Activated CD4-positive, alpha-beta T cell treated with anti-CD3 and anti-CD28 coated beads for 24 hours (primary cell): Measurements from ENCODE around the gene IL23R.
"Not testable (repeated sequence)": the region's sequence is repeated elsewhere in the genome, so short reads cannot be mapped to it uniquely, and the experiment has no call there.

ENCODE experiments used
- DNase-seq, 2 donors: peaks; one replicate each; pipeline ENCODE4 v3.0.0-alpha.2; 2020; ENCODE audit warnings: low read depth in 2 of 2

IL23R gene

DNA sequence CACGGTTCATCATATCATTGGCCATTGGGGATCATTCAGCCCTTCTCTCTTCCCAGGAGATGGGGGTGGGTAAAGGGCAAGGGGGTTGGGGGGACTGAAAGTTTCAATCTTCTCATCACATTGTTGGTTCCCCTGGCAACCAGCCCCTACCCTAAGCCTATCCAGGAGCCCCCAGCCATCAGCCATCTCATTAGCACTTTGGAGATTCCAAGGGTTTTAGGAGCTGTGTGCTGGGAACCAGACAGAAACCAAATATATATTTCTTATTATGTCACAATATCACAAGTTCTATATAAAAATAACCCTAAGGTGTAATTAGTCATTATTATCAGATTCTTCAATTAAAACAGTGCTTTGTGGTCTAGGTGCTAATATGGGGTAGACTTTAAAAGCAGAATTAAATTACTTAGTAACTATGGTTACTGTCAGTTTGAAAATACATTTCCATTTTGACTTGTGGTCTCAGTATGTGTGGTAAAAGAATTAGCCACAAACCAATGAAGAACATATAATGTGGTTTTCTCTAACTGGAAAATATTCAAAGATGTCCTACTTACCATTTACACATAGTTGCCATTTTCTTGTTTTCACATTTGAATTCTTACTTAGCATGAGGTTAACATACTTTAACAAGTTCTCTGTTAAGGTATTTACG is 28.1 kb downstream of the IL23R start:
- no peak for DNase-seq

DNA sequence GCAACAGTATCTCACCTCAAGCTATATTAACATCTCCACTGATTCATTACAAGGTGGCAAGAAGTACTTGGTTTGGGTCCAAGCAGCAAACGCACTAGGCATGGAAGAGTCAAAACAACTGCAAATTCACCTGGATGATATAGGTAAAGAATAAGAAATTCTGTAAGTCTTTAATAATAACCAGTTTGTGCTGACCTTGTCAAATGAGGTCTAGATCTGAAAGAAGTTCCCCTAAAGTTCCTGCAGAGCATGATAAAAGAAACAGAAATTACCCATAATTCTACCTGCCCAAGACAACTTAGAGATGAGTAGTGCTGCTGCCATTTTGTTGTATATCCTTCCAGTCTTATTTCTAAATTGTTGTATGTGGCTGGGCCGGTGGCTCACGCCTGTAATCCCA is 34.5 kb downstream of the IL23R start:
- DNase-seq: no peak

GRCh38 chr1:67201891-67202290 is 35.6 kb downstream of the IL23R start:
- DNase-seq: no peak

- no peak for DNase-seq
These were observed 38.2 kb downstream of the IL23R start for GRCh38 chr1:67204298-67204980.

DNA sequence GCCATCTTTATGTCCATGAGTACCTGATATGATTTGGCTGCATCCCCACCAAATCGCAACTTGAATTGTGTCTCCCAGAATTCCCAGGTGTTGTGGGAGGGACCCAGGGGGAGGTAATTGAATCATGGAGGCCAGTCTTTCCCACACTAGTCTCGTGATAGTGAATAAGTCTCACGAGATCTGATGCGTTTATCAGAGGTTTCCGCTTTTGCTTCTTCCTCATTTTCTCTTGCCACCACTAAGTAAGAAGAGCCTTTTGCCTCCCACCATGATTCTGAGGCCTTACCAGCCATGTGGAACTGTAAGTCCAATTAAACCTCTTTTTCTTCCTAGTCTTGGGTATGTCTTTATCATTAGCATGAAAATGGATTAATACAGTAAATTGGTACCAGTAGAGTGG is 41.1 kb downstream of the IL23R start:
- DNase-seq: not testable (repeated sequence)

GRCh38 chr1:67208217-67208616 is 42.0 kb downstream of the IL23R start:
- DNase-seq: no peak

DNA sequence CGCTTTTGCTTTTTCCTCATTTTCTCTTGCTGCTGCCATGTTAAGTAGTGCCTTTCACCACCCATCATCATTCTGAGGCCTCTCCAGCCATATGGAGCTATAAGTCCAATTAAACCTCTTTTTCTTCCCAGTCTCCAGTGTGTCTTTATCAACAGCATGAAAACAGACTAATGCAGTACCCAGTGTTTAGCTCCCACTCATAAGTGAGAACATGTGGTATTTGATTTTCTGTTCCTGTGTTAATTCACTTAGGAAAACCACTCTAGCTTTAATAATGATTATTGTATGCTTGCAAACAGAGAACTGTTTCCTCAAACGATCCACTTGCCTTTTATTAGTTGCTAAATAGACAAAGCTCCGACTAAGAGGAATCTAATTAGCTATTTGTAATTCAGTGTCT is 43.3 kb downstream of the IL23R start:
- DNase-seq: no peak

DNA sequence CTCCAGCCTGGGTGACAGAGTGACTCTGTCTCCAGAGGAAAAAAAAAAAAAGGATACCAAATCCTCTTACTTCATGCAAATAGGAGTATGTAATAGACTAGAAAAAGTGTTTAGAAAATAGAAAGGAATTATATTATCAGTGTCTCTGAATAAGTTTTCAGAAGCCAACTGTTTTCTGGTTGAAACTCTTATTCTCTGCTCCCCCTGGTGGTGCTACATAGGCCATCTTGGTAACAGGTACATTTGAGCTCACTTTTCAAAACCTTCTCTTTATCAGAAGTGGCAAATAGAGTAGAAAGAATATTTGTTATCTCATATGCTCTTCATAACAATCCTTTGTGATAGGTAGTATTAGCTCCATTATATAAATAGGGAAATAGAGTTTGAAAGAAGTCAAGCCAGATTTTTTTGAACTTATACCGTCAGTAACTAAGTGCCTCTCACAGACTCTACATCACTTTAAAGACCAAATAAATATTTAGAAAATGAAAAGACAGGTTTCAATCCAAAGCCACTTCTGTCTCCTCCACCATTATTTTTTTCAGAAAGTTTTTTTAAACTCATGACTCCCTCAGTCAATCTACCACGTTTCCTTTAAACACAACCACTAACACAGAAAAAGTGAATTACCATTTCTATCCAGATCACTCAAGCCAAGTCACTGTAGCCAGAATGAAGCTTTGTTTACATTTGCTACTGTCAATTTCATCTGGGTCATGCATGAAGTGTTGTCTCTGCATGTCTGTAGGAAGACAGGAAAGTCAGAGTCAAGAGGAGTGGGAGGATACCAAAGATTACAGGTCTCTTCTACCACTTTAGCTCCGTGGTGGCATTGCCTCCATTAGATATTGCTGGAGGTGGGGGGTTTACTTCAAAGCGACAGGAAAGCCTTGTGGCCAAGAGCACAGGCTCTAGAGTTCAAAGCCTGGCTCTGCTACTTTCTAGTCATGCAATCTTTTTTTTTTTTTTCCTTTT is 45.6 kb downstream of the IL23R start:
- DNase-seq: peak in 1 of 2 donors; percentile 43

DNA sequence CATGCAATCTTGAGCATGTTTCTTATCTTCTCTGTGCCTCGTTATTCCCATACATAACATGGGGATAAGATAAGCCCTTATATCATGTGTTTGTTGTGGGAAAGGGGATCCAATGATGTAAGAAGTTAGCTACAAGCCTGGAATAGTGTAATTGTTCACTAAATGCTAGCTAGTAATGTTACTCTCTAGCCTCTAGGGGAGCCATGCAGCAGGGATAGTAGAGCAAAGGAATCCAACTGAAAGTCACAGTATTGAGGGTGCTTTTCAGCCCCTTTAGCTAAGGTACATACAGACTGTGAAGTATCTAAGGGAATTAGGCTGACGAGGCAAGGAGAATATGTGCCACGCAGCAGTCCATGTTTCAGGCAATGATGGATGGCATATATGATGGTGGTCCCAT is 46.9 kb downstream of the IL23R start:
- DNase-seq: no peak

GRCh38 chr1:67213948-67214347 is 47.7 kb downstream of the IL23R start:
- no peak for DNase-seq

DNA sequence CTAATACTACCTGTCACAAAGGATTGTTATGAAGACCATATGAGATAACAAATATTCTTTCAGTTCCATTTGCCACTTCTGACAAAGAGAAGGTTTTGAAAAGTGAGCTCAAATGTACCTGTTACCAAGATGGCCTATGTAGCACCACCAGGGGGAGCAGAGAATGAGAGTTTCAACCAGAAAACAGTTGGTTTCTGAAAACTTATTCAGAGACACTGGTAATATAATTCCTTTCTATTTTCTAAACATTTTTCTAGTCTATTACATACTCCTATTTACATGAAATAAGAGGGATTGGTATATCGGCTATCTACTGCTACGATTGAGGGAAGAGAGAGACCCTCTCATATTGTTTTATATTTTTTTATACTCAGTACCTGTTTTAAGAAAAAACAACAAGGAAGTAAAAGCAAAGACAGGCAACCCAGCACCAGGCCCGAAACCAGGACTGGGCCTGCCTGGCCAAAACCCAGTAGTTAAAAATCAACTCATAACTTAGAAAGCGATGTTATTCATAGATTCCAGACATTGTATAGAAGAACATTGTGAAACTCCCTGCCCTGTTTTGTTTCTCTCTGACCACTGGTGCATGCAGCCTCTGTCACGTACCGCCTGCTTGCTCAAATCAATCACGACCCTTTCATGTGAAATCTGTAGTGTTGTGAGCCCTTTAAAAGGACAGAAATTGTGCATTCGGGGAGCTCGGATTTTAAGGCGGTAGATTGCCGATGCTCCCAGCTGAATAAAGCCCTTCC is 48.3 kb downstream of the IL23R start:
- DNase-seq: peak in 1 of 2 donors; percentile 53

DNA sequence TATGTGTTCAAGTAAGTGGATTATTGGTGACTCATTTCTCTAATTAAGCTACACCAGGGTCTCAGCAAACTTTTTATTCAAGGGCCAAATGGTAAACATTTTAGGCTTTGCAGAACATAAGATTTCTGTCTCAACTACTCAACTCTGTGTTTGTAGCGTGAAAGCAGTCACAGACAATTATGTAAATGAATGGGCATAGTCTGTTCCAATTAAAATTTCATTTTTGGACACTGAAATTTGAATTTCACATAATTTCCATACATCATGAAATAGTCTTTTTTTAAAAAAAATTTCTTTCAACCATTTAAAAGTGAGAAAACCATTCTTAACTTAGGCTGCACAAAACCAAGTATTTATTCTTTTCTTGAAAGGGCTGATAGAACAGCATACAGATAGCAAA is 50.1 kb downstream of the IL23R start:
- no peak for DNase-seq

DNA sequence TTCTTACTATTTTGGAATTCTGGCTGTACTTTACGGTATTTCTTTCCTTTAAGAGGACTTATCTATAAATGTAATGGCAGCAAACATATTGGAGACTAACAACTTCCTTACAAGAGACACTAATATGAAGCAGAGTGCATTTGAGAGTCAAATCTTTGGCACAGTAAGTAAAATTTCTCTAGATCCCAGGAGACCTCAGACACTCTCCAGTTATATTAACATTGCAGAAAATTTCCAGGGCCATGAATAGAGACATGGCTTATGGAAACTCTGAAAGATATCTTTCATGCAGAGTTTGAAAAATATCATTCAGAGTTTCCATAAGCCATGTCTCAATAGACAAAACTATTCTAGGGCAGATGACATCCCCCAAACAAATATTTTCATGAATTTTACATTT is 51.2 kb downstream of the IL23R start:
- no peak for DNase-seq

DNA sequence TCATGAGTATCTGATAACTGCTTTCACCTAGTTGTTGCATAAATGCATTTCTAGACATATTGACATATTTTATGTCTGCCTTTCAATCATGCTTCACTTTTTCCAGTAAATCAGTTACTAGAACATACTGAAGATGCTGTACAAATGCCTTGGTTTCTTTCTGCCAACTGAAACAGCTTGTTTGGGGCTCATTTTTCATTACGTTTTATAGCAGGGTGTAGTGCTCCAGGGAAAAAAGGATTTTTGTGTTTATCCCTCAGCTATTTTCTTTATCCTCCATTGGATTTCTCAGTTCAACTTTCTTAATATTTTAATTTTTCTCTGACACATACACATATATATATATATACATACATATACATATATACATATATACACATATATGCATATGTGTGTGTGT is 51.7 kb downstream of the IL23R start:
- DNase-seq: no peak

- DNase-seq: no peak
These were observed 58.6 kb downstream of the IL23R start for GRCh38 chr1:67224856-67225255.

- no peak for DNase-seq
These were observed 60.4 kb downstream of the IL23R start for GRCh38 chr1:67226688-67227087.

GRCh38 chr1:67227196-67227595 is 60.9 kb downstream of the IL23R start:
- DNase-seq: no peak

DNA sequence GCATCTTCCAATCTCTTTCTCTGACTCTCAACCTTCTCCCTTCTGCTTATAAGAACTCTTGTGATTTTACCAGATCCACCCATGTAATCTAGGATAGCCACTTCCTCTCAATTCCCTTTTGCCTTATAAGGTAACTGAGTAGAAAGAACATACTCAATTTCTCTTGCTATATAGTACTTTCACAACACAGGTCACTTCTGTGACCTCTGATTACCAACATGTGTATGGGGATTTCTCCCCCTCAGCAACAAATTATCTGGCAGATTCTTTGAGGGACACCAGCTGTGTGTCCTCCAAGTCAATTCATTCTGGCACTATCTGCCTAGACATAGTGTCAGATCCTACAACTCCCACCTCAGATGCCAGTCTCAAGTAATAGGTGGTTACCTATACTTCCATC is 62.5 kb downstream of the IL23R start:
- DNase-seq: no peak

DNA sequence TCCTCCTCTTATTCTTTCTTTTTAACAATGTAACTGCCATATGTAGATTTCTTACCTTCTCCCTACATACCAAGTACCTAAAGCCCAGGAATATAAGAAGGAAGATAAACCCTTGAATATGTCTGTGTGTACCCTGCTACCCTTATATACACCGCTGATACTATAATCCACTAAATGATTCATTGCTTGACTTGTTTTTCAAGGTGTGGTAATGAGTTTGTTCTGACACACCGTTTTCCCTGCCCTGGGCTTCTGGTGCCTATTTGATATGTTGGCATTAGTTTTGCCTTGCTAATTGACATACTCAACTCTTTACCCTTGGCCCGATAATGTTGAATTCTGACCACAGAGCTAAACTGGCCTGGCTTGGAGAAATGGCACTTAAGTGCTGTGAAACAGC is 64.3 kb downstream of the IL23R start:
- no peak for DNase-seq

DNA sequence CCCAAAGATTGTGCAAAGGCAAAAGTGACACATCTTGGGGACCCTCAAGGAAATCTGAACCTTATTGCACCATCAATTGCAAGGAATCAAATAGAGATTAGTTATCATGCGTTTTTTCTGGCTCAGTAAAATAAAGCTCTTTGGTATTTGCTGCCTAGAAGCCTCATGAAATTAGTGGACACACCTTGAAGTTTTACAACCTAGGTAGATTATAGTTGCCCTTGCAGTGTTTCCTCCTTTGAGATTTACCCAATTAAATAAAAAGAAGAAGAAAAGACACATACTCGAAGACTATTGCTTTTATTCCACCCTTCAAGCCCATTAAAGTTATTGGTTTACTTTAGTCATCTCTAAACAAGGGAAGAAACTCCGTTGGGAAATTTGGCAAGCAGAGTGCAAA is 70.0 kb downstream of the IL23R start:
- no peak for DNase-seq

GRCh38 chr1:67239738-67240137 is 73.5 kb downstream of the IL23R start:
- DNase-seq: no peak

GRCh38 chr1:67241200-67241746 is 75.0 kb downstream of the IL23R start:
- no peak for DNase-seq
